Activated T-cell treated with anti-CD3 and anti-CD28 coated beads, Interleukin-2, amount 50 U/mL, for 72 hours (primary cell): Measurements from ENCODE around the gene STX10. TPM values are rescaled to one million over a fixed set of nuclear protein-coding genes. Genes with fewer than 3 reads are reported as not detected.

ENCODE experiments used
- ATAC-seq, 2 donors: fragments of 150-1000 bp; cut with Tn5 transposase; replicated peaks in 1 of 2; 2 replicates each; pipeline ENCODE4 v1.10.0; 2021; ENCODE audit warnings: moderate library complexity in 2 of 2, mild to moderate bottlenecking in 1 of 2
- DNase-seq, 2 donors: peaks; one replicate each; pipeline ENCODE4 v3.0.0; 2021 to 2022; ENCODE audit warnings: mixed read lengths in 1 of 2
- H3K27ac Mint-ChIP-seq: one replicate; pipeline ENCODE4 v1.8.0; 2022; ENCODE audit warnings: mild to moderate bottlenecking, moderate library complexity, mixed read lengths
- H3K27me3 Mint-ChIP-seq: one replicate; pipeline ENCODE4 v1.8.0; 2022; ENCODE audit warnings: low read depth, mixed read lengths
- H3K36me3 Mint-ChIP-seq, 2 donors: one replicate each; pipeline ENCODE4 v1.8.0; 2022; ENCODE audit warnings: mixed read lengths in 2 of 2, mild to moderate bottlenecking in 1 of 2; ENCODE audit not compliant: insufficient read depth in 2 of 2
- H3K4me1 Mint-ChIP-seq: one replicate; pipeline ENCODE4 v1.8.0; 2022; ENCODE audit warnings: low read depth, mixed read lengths
- H3K4me3 Mint-ChIP-seq, 2 donors: one replicate each; pipeline ENCODE4 v1.8.0; 2022; ENCODE audit warnings: mild to moderate bottlenecking in 2 of 2, mixed read lengths in 2 of 2, moderate library complexity in 2 of 2
- H3K9me3 Mint-ChIP-seq, 2 donors: one replicate each; pipeline ENCODE4 v1.8.0; 2022; ENCODE audit warnings: mixed read lengths in 2 of 2
- total RNA-seq, 2 donors: library from RNA; stranded (reverse); gene quantifications; one replicate each; pipeline ENCODE4 v1.2.3, GENCODE V29; 2022

The STX10 gene
- total RNA-seq, 2 donors from 2014 or later: 73.9 to 89.9 TPM

- no peaks in the 10 kb centered on the region for H3K27me3 Mint-ChIP-seq
- peak overlapping the region; percentile 92 for H3K27ac Mint-ChIP-seq
- H3K9me3 Mint-ChIP-seq: no peaks in the 10 kb centered on the region
- ATAC-seq: peak; percentile 3 to 14
- no peak for DNase-seq
- peaks cover 3 to 4% of the 10 kb centered on the region in 2 donors for H3K36me3 Mint-ChIP-seq
- H3K4me1 Mint-ChIP-seq: peaks cover 48% of the 10 kb centered on the region
- peak overlapping the region; percentile 92 for H3K4me3 Mint-ChIP-seq
Observed at GRCh38 chr19:13117176-13117771, 32.9 kb downstream of the STX10 start.

GRCh38 chr19:13116282-13117175 is 33.6 kb downstream of the STX10 start, which contains the start of gene TRMT1:
Gene TRMT1 (minus strand): TSS chr19:13116740. CDS start chr19:13116399, 341 bp downstream.
- ATAC-seq: peak; percentile 61 to 67

GRCh38 chr19:13115936-13116281 is 34.3 kb downstream of the STX10 start:
- no peak for DNase-seq
- no peaks in the 10 kb centered on the region for H3K27me3 Mint-ChIP-seq
- H3K4me3 Mint-ChIP-seq: peak overlapping the region; percentile 92
- no peak for ATAC-seq
- peaks cover 34% of the 10 kb centered on the region for H3K4me1 Mint-ChIP-seq
- peaks cover 0 to 3% of the 10 kb centered on the region in 2 donors for H3K36me3 Mint-ChIP-seq
- no peaks in the 10 kb centered on the region for H3K9me3 Mint-ChIP-seq
- H3K27ac Mint-ChIP-seq: peak overlapping the region; percentile 92

More at GRCh38 chr19:13116282-13117175, 33.6 kb downstream of the STX10 start, which contains the start of gene TRMT1:
- Mint-ChIP-seq H3K4me3 (peak within 1 kb of the TSS; percentile 92), H3K27me3 (no peaks in the 10 kb centered on the region), H3K9me3 (no peaks in the 10 kb centered on the region), H3K36me3 (peaks cover 0 to 3% of the 10 kb centered on the region in 2 donors), H3K4me1 (peaks cover 41% of the 10 kb centered on the region), H3K27ac (peak within 1 kb of the TSS; percentile 92)
- DNase-seq: peak; percentile 89 to 94

GRCh38 chr19:13112555-13112954 is 37.6 kb downstream of the STX10 start:
- H3K36me3 Mint-ChIP-seq: peaks cover 2 to 3% of the 10 kb centered on the region in 2 donors
- no peak overlapping the region for H3K4me3 Mint-ChIP-seq
- DNase-seq (no peak), ATAC-seq (no peak)
- no peak overlapping the region for H3K27ac Mint-ChIP-seq
- H3K27me3 Mint-ChIP-seq: no peaks in the 10 kb centered on the region
- no peaks in the 10 kb centered on the region for H3K9me3 Mint-ChIP-seq
- H3K4me1 Mint-ChIP-seq: peaks cover 13% of the 10 kb centered on the region

GRCh38 chr19:13110099-13110610 is 40.0 kb downstream of the STX10 start:
- Mint-ChIP-seq H3K36me3 (peaks cover 0 to 3% of the 10 kb centered on the region in 2 donors), H3K9me3 (no peaks in the 10 kb centered on the region), H3K4me1 (peaks cover 3% of the 10 kb centered on the region), H3K27me3 (no peaks in the 10 kb centered on the region), H3K4me3 (no peak overlapping the region), H3K27ac (no peak overlapping the region)
- ATAC-seq: no peak
- DNase-seq: no peak

GRCh38 chr19:13109361-13110098 is 40.6 kb downstream of the STX10 start:
- Mint-ChIP-seq H3K27me3 (no peaks in the 10 kb centered on the region), H3K9me3 (no peaks in the 10 kb centered on the region), H3K4me3 (no peak overlapping the region), H3K36me3 (peaks cover 0 to 3% of the 10 kb centered on the region in 2 donors), H3K27ac (no peak overlapping the region), H3K4me1 (no peaks in the 10 kb centered on the region)
- DNase-seq (no peak), ATAC-seq (no peak)

GRCh38 chr19:13104848-13105711 is 45.1 kb downstream of the STX10 start:
- Mint-ChIP-seq H3K36me3 (peaks cover 2 to 3% of the 10 kb centered on the region in 2 donors), H3K9me3 (peaks cover 0 to 3% of the 10 kb centered on the region in 2 donors), H3K27me3 (no peaks in the 10 kb centered on the region), H3K27ac (peak overlapping the region; percentile 76), H3K4me3 (peak overlapping the region; percentile 95 to 97), H3K4me1 (peaks cover 22% of the 10 kb centered on the region)
- peak; percentile 10 to 20 for ATAC-seq
- DNase-seq: peak in 1 of 2 donors; percentile 51

GRCh38 chr19:13104360-13104847 is 45.8 kb downstream of the STX10 start:
- peak overlapping the region; percentile 95 to 97 for H3K4me3 Mint-ChIP-seq
- H3K4me1 Mint-ChIP-seq: peaks cover 29% of the 10 kb centered on the region
- peaks cover 0 to 5% of the 10 kb centered on the region in 2 donors for H3K9me3 Mint-ChIP-seq
- H3K27ac Mint-ChIP-seq: peak overlapping the region; percentile 76
- ATAC-seq (peak; percentile 43 to 44), DNase-seq (peak; percentile 79 to 83)
- no peaks in the 10 kb centered on the region for H3K27me3 Mint-ChIP-seq
- peaks cover 3 to 5% of the 10 kb centered on the region in 2 donors for H3K36me3 Mint-ChIP-seq

GRCh38 chr19:13103581-13104359 is 46.4 kb downstream of the STX10 start:
- Mint-ChIP-seq H3K27ac (no peak overlapping the region), H3K9me3 (peaks cover 0 to 5% of the 10 kb centered on the region in 2 donors), H3K27me3 (peaks cover 1% of the 10 kb centered on the region)

GRCh38 chr19:13102666-13103580 is 47.3 kb downstream of the STX10 start, which contains the start of gene LYL1:
Gene LYL1 (minus strand): TSS chr19:13102858. CDS start chr19:13101171, 1,687 bp downstream.
- ATAC-seq: peak in 1 of 2 donors; percentile 19
- Mint-ChIP-seq H3K36me3 (peaks cover 3 to 5% of the 10 kb centered on the region in 2 donors), H3K27me3 (peaks cover 10% of the 10 kb centered on the region)

More at GRCh38 chr19:13103581-13104359, 46.4 kb downstream of the STX10 start:
- Mint-ChIP-seq H3K4me1 (peaks cover 34% of the 10 kb centered on the region), H3K36me3 (peaks cover 3 to 5% of the 10 kb centered on the region in 2 donors), H3K4me3 (peak overlapping the region; percentile 95 to 97)
- DNase-seq (no peak), ATAC-seq (no peak)

More at GRCh38 chr19:13102666-13103580, 47.3 kb downstream of the STX10 start, which contains the start of gene LYL1:
- Mint-ChIP-seq H3K4me1 (peaks cover 42% of the 10 kb centered on the region), H3K27ac (no peak within 1 kb of the TSS), H3K4me3 (peak within 1 kb of the TSS; percentile 78), H3K9me3 (peaks cover 0 to 5% of the 10 kb centered on the region in 2 donors)
- DNase-seq: peak in 1 of 2 donors; percentile 65
